ENCODE measurements around the gene CRACDL. TPM values are rescaled to one million over a fixed set of nuclear protein-coding genes. Genes with fewer than 3 reads are reported as not detected.

Gene CRACDL
- total and polyA plus RNA-seq, 2 donors (not counting 3 experiments of a cell fraction or from before 2014, with no cell fraction given) = 0.92 to 6.3 TPM

- H2AFZ ChIP-seq (ENCODE audit: low read depth, low read length) = no peak overlapping the region
- H3K9ac ChIP-seq (replicated peaks; ENCODE audit: extremely low read depth, insufficient read depth, low read length) = no peak overlapping the region
- intact Hi-C loops (cut with micrococcal nuclease) = loop anchor here (5.0 kb wide), 1 partner anchor 87 kb away; no protein-coding TSS in a partner anchor
- H3K4me1 ChIP-seq (ENCODE audit: control insufficient read depth, extremely low read depth, insufficient read depth, low read length) = no peaks in the 10 kb centered on the region
- H3K4me2 ChIP-seq (ENCODE audit: insufficient read depth, low read length) = no peak overlapping the region
- no peaks in the 10 kb centered on the region for H3K36me3 ChIP-seq (ENCODE audit: control insufficient read depth in 2 of 2, extremely low read depth in 1 of 2, insufficient read depth in 2 of 2, low read length in 2 of 2)
- H3K4me3 ChIP-seq (replicated peaks in 1 of 3; ENCODE audit: insufficient read depth in 1 of 3, low read depth in 1 of 3, low read length in 3 of 3) = no peak overlapping the region
- dilution Hi-C loops (cut with MboI; ENCODE audit: extremely low pct_ligation_motif_present, low sequenced_read_pairs) = no loop called here
- POLR2A ChIA-PET = no interaction called here
- no peak for DNase-seq (ENCODE audit: low read depth, low spot score)
- no peaks in the 10 kb centered on the region for H3K27me3 ChIP-seq (ENCODE audit: control insufficient read depth in 2 of 2, insufficient read depth in 2 of 2, low read length in 2 of 2)
- TF ChIP-seq EZH2 (IDR thresholded peaks at IDR 0.05; ENCODE audit: borderline replicate concordance, low read depth, low read length, severe bottlenecking) = no peak
- no peak for TF ChIP-seq POLR2AphosphoS5 (IDR thresholded peaks at IDR 0.05; ENCODE audit: insufficient read depth, low read depth, low read length)
- TF ChIP-seq MAX (IDR thresholded peaks at IDR 0.05; ENCODE audit: insufficient read depth, insufficient read length) = no peak
- TF ChIP-seq FOS (IDR thresholded peaks at IDR 0.05; ENCODE audit: borderline replicate concordance, insufficient read depth, low read length) = no peak
- no peak for TF ChIP-seq POLR2A (IDR thresholded peaks at IDR 0.05; ENCODE audit: low read depth, low read length)
- no peak for TF ChIP-seq JUN (IDR thresholded peaks at IDR 0.05; ENCODE audit: borderline replicate concordance, insufficient read depth, insufficient read length, low read depth)
- no peak for TF ChIP-seq GATA2 (IDR thresholded peaks at IDR 0.05; ENCODE audit: insufficient read depth, insufficient read length, low read depth, low read length)
- TF ChIP-seq CTCF (IDR thresholded peaks at IDR 0.05; ENCODE audit: extremely low read depth in 1 of 2, insufficient read depth in 1 of 2, low read depth in 1 of 2, low read length in 2 of 2) = no peak
- no peak for TF ChIP-seq MYC (IDR thresholded peaks at IDR 0.05; ENCODE audit: low read depth, low read length)
- no peaks in the 10 kb centered on the region for H4K20me1 ChIP-seq (replicated peaks; ENCODE audit: control insufficient read depth, extremely low read depth, insufficient read depth, low read length)
- no peak for FAIRE-seq
- no peaks in the 10 kb centered on the region for H3K9me3 ChIP-seq (replicated peaks; ENCODE audit: control insufficient read depth, insufficient read depth, low read length)
- H3K9me1 ChIP-seq (replicated peaks; ENCODE audit: control insufficient read depth, extremely low read depth, insufficient read depth, low read length) = no peaks in the 10 kb centered on the region
- CTCF ChIA-PET = no interaction called here
- no peak overlapping the region for H3K27ac ChIP-seq (ENCODE audit: insufficient read depth, low read depth, low read length)
- H3K79me2 ChIP-seq (ENCODE audit: control insufficient read depth, insufficient read depth, low read length) = no peaks in the 10 kb centered on the region
- BruUV-seq (replicated peaks) = no TSS peak
Measured at GRCh38 chr2:98924038-98924830, 11.8 kb downstream of the CRACDL start.
